ENCODE measurements around the gene FIGN.

DNA sequence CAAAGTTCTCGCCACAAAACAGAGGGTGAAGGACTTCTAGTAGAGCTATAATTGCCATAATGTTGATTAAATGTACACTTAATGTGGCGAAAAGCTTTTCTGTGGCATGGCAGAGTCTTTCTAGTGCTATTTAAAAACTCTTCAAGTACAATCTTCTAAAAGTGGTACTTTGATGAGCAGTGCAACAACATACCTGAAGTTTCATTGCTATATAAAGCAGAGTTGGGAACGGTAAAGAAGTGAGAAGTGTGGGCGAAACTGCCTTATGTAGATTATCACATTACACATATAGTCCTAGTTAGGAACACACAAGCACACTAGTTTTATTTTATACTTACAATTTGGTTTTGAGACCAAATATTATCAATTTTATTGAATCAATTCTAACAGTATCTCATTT, 49.5 kb downstream of the FIGN start:
- TF ChIP-seq, protein P1, sequence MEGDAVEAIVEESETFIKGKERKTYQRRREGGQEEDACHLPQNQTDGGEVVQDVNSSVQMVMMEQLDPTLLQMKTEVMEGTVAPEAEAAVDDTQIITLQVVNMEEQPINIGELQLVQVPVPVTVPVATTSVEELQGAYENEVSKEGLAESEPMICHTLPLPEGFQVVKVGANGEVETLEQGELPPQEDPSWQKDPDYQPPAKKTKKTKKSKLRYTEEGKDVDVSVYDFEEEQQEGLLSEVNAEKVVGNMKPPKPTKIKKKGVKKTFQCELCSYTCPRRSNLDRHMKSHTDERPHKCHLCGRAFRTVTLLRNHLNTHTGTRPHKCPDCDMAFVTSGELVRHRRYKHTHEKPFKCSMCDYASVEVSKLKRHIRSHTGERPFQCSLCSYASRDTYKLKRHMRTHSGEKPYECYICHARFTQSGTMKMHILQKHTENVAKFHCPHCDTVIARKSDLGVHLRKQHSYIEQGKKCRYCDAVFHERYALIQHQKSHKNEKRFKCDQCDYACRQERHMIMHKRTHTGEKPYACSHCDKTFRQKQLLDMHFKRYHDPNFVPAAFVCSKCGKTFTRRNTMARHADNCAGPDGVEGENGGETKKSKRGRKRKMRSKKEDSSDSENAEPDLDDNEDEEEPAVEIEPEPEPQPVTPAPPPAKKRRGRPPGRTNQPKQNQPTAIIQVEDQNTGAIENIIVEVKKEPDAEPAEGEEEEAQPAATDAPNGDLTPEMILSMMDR (IDR thresholded peaks at IDR 0.05) = no peak
- TF ChIP-seq POLR2A (IDR thresholded peaks at IDR 0.05) = no peak
